Spinal cord (tissue), 10 donors: Measurements from ENCODE around the gene STAT1. TPM values are rescaled to one million over a fixed set of nuclear protein-coding genes. Genes with fewer than 3 reads are reported as not detected.
"Not testable (repeated sequence)": the region's sequence is repeated elsewhere in the genome, so short reads cannot be mapped to it uniquely, and the experiment has no call there.

Experiments
- DNase-seq, 6 donors: peaks; one replicate each; pipeline versions ENCODE4 v3.0.0 to v3.0.0-alpha.2; 2013 to 2015; ENCODE audit warnings: low spot score in 6 of 6, low read depth in 4 of 6
- H3K27ac ChIP-seq: one replicate; pipeline ENCODE4 v1.5.1; 2013; ENCODE audit warnings: low read depth, low read length, control low read depth
- H3K27me3 ChIP-seq: one replicate; pipeline ENCODE4 v1.6.1; 2013; ENCODE audit warnings: low read length; ENCODE audit not compliant: control insufficient read depth, insufficient read depth
- H3K36me3 ChIP-seq: one replicate; pipeline ENCODE4 v1.6.1; 2013; ENCODE audit warnings: low read length; ENCODE audit not compliant: control insufficient read depth, insufficient read depth
- H3K4me1 ChIP-seq: one replicate; pipeline ENCODE4 v1.6.1; 2013; ENCODE audit warnings: low read length; ENCODE audit not compliant: control insufficient read depth, insufficient read depth
- H3K4me3 ChIP-seq: one replicate; pipeline ENCODE4 v1.5.1; 2013; ENCODE audit warnings: low read depth, low read length, control low read depth
- H3K9me3 ChIP-seq: one replicate; pipeline ENCODE4 v1.6.1; 2013; ENCODE audit warnings: low read length; ENCODE audit not compliant: control insufficient read depth, insufficient read depth
- WGBS: methylation state at CpG from one replicate; pipeline ENCODE4 v1.1.5; 2013; ENCODE audit warnings: missing lambda C conversion rate; ENCODE audit not compliant: insufficient coverage; 5-methylcytosine and 5-hydroxymethylcytosine counted together
- polyA plus RNA-seq, 2 donors: library from polyadenylated mRNA; unstranded; fragments of 120-200 nt; gene quantifications; one replicate each; pipeline ENCODE4 v1.2.1, GENCODE V29; 2013; ENCODE audit not compliant: insufficient read length in 2 of 2
- total RNA-seq, 2 donors: library from RNA; depleted of rRNA in 1 of 2; stranded (reverse); fragments of 120-200 nt in 1 of 2; fragments of >200 nt in 1 of 2; gene quantifications; one replicate each; pipeline versions ENCODE4 v1.2.3 to v1.2.4, GENCODE V29; 2013 to 2014
- donor health status: healthy.

The STAT1 gene
- total and polyA plus RNA-seq, 4 donors = 43.4 to 67.5 (median 49.3) TPM

DNA sequence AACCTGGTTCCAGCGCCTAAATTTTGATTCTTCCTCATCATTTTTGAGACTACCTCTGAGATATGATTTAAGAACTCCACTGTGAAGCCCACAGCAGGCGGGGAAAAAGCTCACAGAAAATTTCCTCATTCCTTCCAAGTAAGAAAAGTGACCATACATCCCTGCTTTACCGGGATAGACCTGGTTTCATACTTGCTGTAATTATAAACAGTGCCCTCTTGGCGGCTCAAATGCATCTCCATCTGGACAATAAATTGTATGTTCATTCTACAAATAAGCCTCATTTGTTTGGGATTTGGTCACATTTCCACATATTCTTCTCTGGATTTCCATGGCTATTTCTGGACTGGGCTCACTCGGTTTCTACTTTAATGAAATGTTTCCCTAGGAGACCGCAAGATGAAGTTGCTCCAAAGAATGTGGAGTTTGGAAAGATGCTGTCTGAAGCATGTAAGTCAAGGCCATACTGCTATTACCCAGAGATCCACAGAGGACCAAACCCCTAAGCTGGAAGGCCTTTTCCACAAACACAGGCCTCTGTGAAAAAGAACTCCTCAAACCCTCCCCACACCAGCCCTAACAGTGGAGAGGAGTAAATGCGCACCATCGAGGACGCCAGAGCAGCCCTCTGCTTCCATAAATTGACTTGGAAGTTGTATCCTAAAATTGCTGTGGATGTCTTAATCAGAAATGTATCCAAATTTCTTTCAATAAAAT is 13.9 kb downstream of the STAT1 start:
- WGBS = 82% methylated on average over 3 of the region's 9 CpGs
- Histone ChIP-seq H3K27me3 (no peaks in the 10 kb centered on the region), H3K9me3 (no peaks in the 10 kb centered on the region), H3K36me3 (peaks cover 35% of the 10 kb centered on the region), H3K27ac (no peak overlapping the region), H3K4me3 (no peak overlapping the region), H3K4me1 (no peaks in the 10 kb centered on the region)
- no peak for DNase-seq

DNA sequence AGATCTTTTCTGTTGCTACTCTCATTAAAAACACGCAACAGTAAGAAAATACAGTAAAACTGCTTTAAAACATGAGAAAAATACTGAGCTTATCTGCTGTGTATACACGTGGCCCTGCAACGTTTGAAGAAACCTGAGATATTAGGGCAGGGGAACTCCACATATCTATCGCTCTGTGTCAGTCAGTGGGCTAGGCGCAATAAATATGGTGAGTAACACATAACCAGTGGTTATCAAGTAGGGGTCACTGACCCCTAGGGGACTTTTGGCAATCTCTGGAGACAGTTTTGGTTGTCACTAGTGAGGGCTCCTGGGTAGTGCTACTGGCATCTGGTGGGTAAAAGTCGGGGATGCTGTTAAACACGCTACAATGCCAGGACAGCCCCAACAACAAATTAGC is 14.9 kb downstream of the STAT1 start:
- no peak overlapping the region for H3K4me3 ChIP-seq
- H3K4me1 ChIP-seq = no peaks in the 10 kb centered on the region
- H3K27me3 ChIP-seq = no peaks in the 10 kb centered on the region
- peaks cover 41% of the 10 kb centered on the region for H3K36me3 ChIP-seq
- H3K27ac ChIP-seq = no peak overlapping the region
- H3K9me3 ChIP-seq = no peaks in the 10 kb centered on the region
- no peak for DNase-seq
- 100% methylated on average over 6 of the region's 7 CpGs for WGBS

DNA sequence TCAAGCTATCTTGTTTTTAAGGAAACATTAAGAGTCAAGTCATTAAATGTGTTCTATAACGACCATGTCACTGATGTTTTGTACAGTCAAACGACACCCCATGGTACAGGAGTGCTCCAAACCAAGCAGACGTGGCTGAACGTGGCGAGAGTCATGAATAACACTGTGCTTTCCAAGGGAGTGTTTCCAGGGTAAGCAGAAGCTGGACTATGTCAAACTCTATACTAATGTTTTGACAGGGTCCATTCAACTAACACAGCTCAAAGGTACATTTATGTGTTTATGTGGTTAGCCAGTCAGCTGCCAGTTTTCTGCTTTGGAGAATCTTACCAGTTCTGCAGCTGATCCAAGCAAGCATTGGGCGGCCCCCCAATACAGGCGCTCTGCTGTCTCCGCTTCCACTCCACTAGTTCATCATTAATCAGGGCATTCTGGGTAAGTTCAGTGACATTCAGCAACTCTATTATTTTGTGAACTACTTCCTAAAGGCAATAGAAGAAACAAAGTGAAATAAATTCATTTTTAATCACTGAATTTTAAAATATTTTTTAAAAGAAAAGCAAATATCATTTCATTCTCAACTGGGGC is 16.4 kb downstream of the STAT1 start:
- Histone ChIP-seq H3K27me3 (no peaks in the 10 kb centered on the region), H3K4me3 (no peak overlapping the region), H3K27ac (no peak overlapping the region), H3K9me3 (no peaks in the 10 kb centered on the region), H3K4me1 (no peaks in the 10 kb centered on the region), H3K36me3 (peaks cover 40% of the 10 kb centered on the region)
- 83% methylated on average over 4 of the region's 8 CpGs for WGBS
- no peak for DNase-seq

DNA sequence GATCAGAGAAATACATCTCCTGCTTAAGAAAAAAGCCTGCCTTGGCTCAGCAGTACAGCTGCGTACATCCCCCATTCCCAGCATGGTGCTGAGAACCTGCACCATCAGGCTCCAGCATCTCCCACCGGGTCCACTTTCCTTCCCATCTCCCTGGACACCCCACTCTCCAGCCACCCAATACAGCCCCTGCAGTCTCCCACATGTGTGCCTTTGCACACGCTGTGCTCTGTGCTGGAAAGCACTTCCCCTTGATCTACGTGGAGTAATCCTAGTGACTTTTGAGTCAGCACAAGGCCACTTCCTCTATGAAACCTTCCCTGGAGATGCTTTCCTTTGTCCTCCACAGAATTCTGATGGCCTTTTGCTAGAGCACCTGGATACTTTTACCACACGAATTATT is 17.0 kb downstream of the STAT1 start:
- no peak overlapping the region for H3K27ac ChIP-seq
- H3K4me1 ChIP-seq = no peaks in the 10 kb centered on the region
- H3K9me3 ChIP-seq = no peaks in the 10 kb centered on the region
- H3K27me3 ChIP-seq = no peaks in the 10 kb centered on the region
- 96% methylated on average over 4 of the region's 5 CpGs for WGBS
- peaks cover 40% of the 10 kb centered on the region for H3K36me3 ChIP-seq
- no peak overlapping the region for H3K4me3 ChIP-seq
- no peak for DNase-seq

DNA sequence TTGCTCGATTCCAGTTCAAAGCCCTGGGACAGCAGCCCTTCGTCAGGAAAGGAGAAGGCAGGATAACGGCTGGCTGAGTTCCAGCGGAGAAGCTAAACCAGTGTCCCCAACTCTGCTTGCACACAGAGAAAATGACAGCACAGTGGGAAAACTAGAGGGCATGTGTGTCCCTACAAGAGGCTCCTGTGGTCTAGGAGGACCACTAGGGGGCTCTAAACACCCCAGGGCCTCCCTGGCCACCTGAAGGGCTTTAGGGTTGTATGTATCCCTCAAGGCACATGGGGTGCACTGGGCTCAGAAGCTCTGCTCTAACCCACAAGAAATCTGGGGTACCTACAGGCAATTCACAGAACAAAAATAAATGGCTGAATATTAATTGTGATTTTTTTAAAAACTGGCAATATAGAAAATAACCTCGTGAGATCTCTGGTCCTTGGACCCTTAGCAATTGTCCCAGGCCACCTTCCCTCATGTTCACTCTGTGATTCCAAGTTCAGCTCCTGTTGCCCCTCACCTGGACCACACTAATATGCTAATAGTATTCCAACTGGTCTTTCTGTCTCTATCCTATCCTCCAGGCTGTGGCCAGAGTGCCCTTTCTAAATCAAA is 17.5 kb downstream of the STAT1 start:
- WGBS = 70% methylated on average over 4 of the region's 5 CpGs
- H3K36me3 ChIP-seq = peaks cover 40% of the 10 kb centered on the region
- no peak overlapping the region for H3K4me3 ChIP-seq
- no peaks in the 10 kb centered on the region for H3K4me1 ChIP-seq
- no peak overlapping the region for H3K27ac ChIP-seq
- H3K27me3 ChIP-seq = no peaks in the 10 kb centered on the region
- DNase-seq = no peak
- no peaks in the 10 kb centered on the region for H3K9me3 ChIP-seq

DNA sequence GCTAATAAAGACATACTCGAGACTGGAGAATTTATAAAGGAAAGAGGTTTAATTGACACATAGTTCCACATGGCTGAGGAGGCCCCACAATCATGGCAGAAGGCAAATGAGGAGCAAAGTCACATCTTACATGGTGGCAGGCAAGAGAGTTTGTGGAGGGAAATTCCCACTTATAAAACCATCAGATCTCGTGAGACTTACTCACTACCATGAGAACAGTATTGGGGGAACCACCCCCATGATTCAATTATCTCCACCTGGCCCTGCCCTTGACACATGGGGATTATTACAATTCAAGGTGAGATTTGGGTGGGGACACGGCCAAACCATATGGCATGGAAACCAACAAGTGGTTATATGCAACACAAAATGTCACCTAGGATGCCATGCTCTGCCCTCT is 18.7 kb downstream of the STAT1 start:
- peaks cover 40% of the 10 kb centered on the region for H3K36me3 ChIP-seq
- not testable (repeated sequence) for H3K27me3 ChIP-seq, H3K9me3 ChIP-seq, H3K4me3 ChIP-seq, H3K4me1 ChIP-seq, DNase-seq, H3K27ac ChIP-seq
- 100% methylated on average over 1 of the region's 3 CpGs for WGBS

DNA sequence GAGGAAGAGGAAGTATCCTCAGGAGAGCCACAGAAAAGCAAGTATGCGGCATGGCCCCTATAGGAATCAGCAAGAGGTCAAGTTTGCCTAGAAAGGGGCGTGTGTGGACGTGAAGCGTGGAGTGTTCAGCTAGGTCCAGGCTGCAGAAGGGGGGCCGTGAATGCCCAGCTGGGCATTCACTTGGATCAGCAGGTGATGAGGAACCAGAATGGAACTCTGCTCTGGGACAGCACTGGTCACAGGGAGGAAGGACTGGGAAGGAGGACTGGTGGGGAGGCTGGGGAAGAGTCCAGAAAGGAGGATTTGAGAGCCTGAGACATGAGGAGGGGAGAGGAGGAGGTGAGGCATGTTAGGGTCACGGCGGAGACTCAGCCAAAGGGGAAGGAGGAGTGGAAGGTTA is 19.8 kb downstream of the STAT1 start:
- Histone ChIP-seq H3K27ac (no peak overlapping the region), H3K9me3 (no peaks in the 10 kb centered on the region), H3K27me3 (no peaks in the 10 kb centered on the region), H3K4me3 (no peak overlapping the region), H3K4me1 (no peaks in the 10 kb centered on the region), H3K36me3 (peaks cover 41% of the 10 kb centered on the region)
- WGBS = 95% methylated on average over 7 of the region's 7 CpGs
- no peak for DNase-seq

DNA sequence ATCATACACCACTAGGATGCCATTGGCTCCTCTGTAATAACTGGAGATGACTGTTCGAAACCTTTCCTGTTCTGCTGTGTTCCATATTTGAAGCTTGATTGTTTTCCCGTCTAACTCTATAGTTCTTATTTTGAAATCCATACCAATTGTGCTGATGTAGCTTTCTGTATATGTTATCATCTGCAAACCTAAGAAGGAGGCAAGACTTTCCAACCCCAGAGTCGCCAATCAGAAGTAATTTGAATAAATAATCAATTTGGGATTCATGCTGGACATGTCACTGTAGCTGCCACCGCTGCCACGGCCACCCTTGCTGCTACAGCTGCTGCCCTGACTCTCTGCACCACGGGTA is 20.7 kb downstream of the STAT1 start:
- Histone ChIP-seq H3K36me3 (peaks cover 44% of the 10 kb centered on the region), H3K4me1 (no peaks in the 10 kb centered on the region), H3K9me3 (no peaks in the 10 kb centered on the region), H3K4me3 (no peak overlapping the region), H3K27me3 (no peaks in the 10 kb centered on the region), H3K27ac (no peak overlapping the region)
- DNase-seq = no peak
- WGBS = no CpG with 5 or more reads among the region's 6 CpGs

DNA sequence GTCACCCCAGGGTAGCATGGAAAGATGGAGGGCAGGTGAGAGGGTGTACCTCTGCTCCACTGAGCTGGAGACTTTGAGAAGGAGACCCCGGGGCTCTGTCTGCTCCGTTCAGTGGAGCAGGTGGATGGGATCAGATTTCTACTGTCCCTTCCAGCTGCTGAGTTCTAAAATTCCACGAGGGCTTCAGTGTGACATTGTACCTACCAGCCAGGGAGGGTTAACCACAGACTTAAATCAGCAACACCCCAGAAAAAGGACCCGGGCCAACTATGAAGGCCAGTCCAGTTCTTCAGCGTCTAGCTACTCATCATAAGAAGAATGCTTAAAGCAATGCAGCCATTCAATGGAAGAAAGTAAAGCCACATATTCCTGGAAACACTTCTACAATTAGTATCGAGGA is 23.8 kb downstream of the STAT1 start:
- H3K27me3 ChIP-seq = no peaks in the 10 kb centered on the region
- no peaks in the 10 kb centered on the region for H3K9me3 ChIP-seq
- no peaks in the 10 kb centered on the region for H3K4me1 ChIP-seq
- DNase-seq = no peak
- WGBS = 91% methylated on average over 4 of the region's 6 CpGs
- H3K36me3 ChIP-seq = peaks cover 41% of the 10 kb centered on the region
- no peak overlapping the region for H3K27ac ChIP-seq
- H3K4me3 ChIP-seq = no peak overlapping the region

DNA sequence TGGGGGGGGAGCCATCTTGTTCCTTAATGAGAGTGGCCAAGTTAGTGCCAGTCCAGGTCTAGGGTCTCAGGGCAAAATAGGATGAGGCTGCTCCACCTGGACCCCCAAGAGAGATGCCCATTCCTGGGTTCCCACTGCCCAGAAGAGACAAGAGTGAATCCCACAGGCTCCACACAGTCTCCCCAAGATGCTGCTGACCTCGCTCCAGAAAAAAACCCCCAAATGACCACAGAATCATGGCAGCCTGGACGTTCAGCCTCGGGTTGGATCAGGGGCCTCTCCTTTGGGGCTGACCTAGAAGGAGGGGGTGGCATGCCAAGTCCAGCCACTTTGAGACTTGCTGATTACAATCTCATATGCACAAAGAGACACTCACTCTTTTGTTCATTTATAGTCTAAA is 25.1 kb downstream of the STAT1 start:
- H3K27ac ChIP-seq = no peak overlapping the region
- 96% methylated on average over 3 of the region's 3 CpGs for WGBS
- peaks cover 44% of the 10 kb centered on the region for H3K36me3 ChIP-seq
- no peaks in the 10 kb centered on the region for H3K27me3 ChIP-seq
- H3K4me3 ChIP-seq = no peak overlapping the region
- no peaks in the 10 kb centered on the region for H3K9me3 ChIP-seq
- no peaks in the 10 kb centered on the region for H3K4me1 ChIP-seq
- no peak for DNase-seq
